ENCODE data around the gene DOCK3. TPM values are rescaled to one million over a fixed set of nuclear protein-coding genes. Genes with fewer than 3 reads are reported as not detected.
"Not testable (repeated sequence)": the region's sequence is repeated elsewhere in the genome, so short reads cannot be mapped to it uniquely, and the experiment has no call there.

Gene DOCK3
- total and polyA plus RNA-seq, 2 donors from 2014 or later = 0.49 to 0.54 TPM

- DNase-seq = peak in 1 of 5 donors; percentile 12
- no peak for FAIRE-seq
- intact Hi-C loops (cut with DNase I) = no loop called here
Observed at GRCh38 chr3:51063053-51063452, 388.3 kb downstream of the DOCK3 start.

GRCh38 chr3:51075221-51075775 lies 400.6 kb downstream of the DOCK3 start:
- intact Hi-C loops (cut with DNase I) = no loop called here
- Histone ChIP-seq H3K9me3 (ENCODE audit: control insufficient read depth in 2 of 3, insufficient read depth in 1 of 3, low read length in 3 of 3) (no peaks in the 10 kb centered on the region), H3K9ac (ENCODE audit: low read length in 3 of 3) (no peak overlapping the region), H3K27ac (ENCODE audit: low read depth in 2 of 2, low read length in 2 of 2) (no peak overlapping the region), H3K27me3 (ENCODE audit: control insufficient read depth, insufficient read depth, low read length) (no peaks in the 10 kb centered on the region), H3K36me3 (ENCODE audit: control insufficient read depth in 2 of 3, insufficient read depth in 3 of 3, low read length in 3 of 3) (no peaks in the 10 kb centered on the region), H3K4me3 (ENCODE audit: low read length in 3 of 3) (no peak overlapping the region), H3K4me1 (ENCODE audit: control insufficient read depth in 2 of 3, insufficient read depth in 2 of 3, low read depth in 1 of 3, low read length in 3 of 3) (no peaks in the 10 kb centered on the region)
- FAIRE-seq = no peak
- no peak for TF ChIP-seq CTCF (IDR thresholded peaks at IDR 0.05; ENCODE audit: borderline replicate concordance, extremely low read depth, insufficient read depth)
- no peak for DNase-seq

More at GRCh38 chr3:51063053-51063452, 388.3 kb downstream of the DOCK3 start:
- Histone ChIP-seq H3K36me3 (ENCODE audit: control insufficient read depth in 2 of 3, insufficient read depth in 3 of 3, low read length in 3 of 3) (no peaks in the 10 kb centered on the region), H3K9me3 (ENCODE audit: control insufficient read depth in 2 of 3, insufficient read depth in 1 of 3, low read length in 3 of 3) (no peaks in the 10 kb centered on the region), H3K9ac (ENCODE audit: low read length in 3 of 3) (no peak overlapping the region), H3K27ac (ENCODE audit: low read depth in 2 of 2, low read length in 2 of 2) (no peak overlapping the region), H3K27me3 (ENCODE audit: control insufficient read depth, insufficient read depth, low read length) (no peaks in the 10 kb centered on the region), H3K4me1 (ENCODE audit: control insufficient read depth in 2 of 3, insufficient read depth in 2 of 3, low read depth in 1 of 3, low read length in 3 of 3) (no peaks in the 10 kb centered on the region), H3K4me3 (ENCODE audit: low read length in 3 of 3) (no peak overlapping the region)
- TF ChIP-seq CTCF (IDR thresholded peaks at IDR 0.05; ENCODE audit: borderline replicate concordance, extremely low read depth, insufficient read depth) = no peak

- H3K27me3 ChIP-seq (ENCODE audit: control insufficient read depth, insufficient read depth, low read length) = no peaks in the 10 kb centered on the region
- peaks cover 0 to 10% (median 3%) of the 10 kb centered on the region in 3 donors for H3K9me3 ChIP-seq (ENCODE audit: control insufficient read depth in 2 of 3, insufficient read depth in 1 of 3, low read length in 3 of 3)
- DNase-seq = no peak
- intact Hi-C loops (cut with DNase I) = no loop called here
- FAIRE-seq = no peak
- TF ChIP-seq CTCF (IDR thresholded peaks at IDR 0.05; ENCODE audit: borderline replicate concordance, extremely low read depth, insufficient read depth) = no peak
- no peak overlapping the region for H3K4me3 ChIP-seq (ENCODE audit: low read length in 3 of 3)
- no peak overlapping the region for H3K9ac ChIP-seq (ENCODE audit: low read length in 3 of 3)
- no peaks in the 10 kb centered on the region for H3K4me1 ChIP-seq (ENCODE audit: control insufficient read depth in 2 of 3, insufficient read depth in 2 of 3, low read depth in 1 of 3, low read length in 3 of 3)
- H3K36me3 ChIP-seq (ENCODE audit: control insufficient read depth in 2 of 3, insufficient read depth in 3 of 3, low read length in 3 of 3) = no peaks in the 10 kb centered on the region
- H3K27ac ChIP-seq (ENCODE audit: low read depth in 2 of 2, low read length in 2 of 2) = no peak overlapping the region
Observed at GRCh38 chr3:51082363-51082762, 407.6 kb downstream of the DOCK3 start.

GRCh38 chr3:51083490-51083889 lies 408.8 kb downstream of the DOCK3 start:
- peaks cover 0 to 10% (median 3%) of the 10 kb centered on the region in 3 donors for H3K9me3 ChIP-seq (ENCODE audit: control insufficient read depth in 2 of 3, insufficient read depth in 1 of 3, low read length in 3 of 3)
- intact Hi-C loops (cut with DNase I) = no loop called here
- FAIRE-seq = no peak
- H3K27ac ChIP-seq (ENCODE audit: low read depth in 2 of 2, low read length in 2 of 2) = no peak overlapping the region
- DNase-seq = no peak
- H3K4me1 ChIP-seq (ENCODE audit: control insufficient read depth in 2 of 3, insufficient read depth in 2 of 3, low read depth in 1 of 3, low read length in 3 of 3) = no peaks in the 10 kb centered on the region
- no peaks in the 10 kb centered on the region for H3K36me3 ChIP-seq (ENCODE audit: control insufficient read depth in 2 of 3, insufficient read depth in 3 of 3, low read length in 3 of 3)
- TF ChIP-seq CTCF (IDR thresholded peaks at IDR 0.05; ENCODE audit: borderline replicate concordance, extremely low read depth, insufficient read depth) = no peak
- no peak overlapping the region for H3K4me3 ChIP-seq (ENCODE audit: low read length in 3 of 3)
- H3K27me3 ChIP-seq (ENCODE audit: control insufficient read depth, insufficient read depth, low read length) = no peaks in the 10 kb centered on the region
- H3K9ac ChIP-seq (ENCODE audit: low read length in 3 of 3) = no peak overlapping the region

- peak in 3 of 5 donors; percentile 7 to 17 (median 14) for DNase-seq
- H3K9ac ChIP-seq (ENCODE audit: low read length in 3 of 3); intact Hi-C loops (cut with DNase I); H3K27me3 ChIP-seq (ENCODE audit: control insufficient read depth, insufficient read depth, low read length); H3K4me3 ChIP-seq (ENCODE audit: low read length in 3 of 3); FAIRE-seq; H3K9me3 ChIP-seq (ENCODE audit: control insufficient read depth in 2 of 3, insufficient read depth in 1 of 3, low read length in 3 of 3); H3K27ac ChIP-seq (ENCODE audit: low read depth in 2 of 2, low read length in 2 of 2); H3K36me3 ChIP-seq (ENCODE audit: control insufficient read depth in 2 of 3, insufficient read depth in 3 of 3, low read length in 3 of 3); H3K4me1 ChIP-seq (ENCODE audit: control insufficient read depth in 2 of 3, insufficient read depth in 2 of 3, low read depth in 1 of 3, low read length in 3 of 3): not testable (repeated sequence)
Observed at GRCh38 chr3:51092141-51092540, 417.4 kb downstream of the DOCK3 start.

Data from kidney (tissue), 14 donors.